ENCODE measurements around the gene GOT1. TPM values are rescaled to one million over a fixed set of nuclear protein-coding genes. Genes with fewer than 3 reads are reported as not detected.

Gene GOT1
- polyA plus RNA-seq, 4 donors = 23.5 to 105 (median 72.0) TPM

DNA sequence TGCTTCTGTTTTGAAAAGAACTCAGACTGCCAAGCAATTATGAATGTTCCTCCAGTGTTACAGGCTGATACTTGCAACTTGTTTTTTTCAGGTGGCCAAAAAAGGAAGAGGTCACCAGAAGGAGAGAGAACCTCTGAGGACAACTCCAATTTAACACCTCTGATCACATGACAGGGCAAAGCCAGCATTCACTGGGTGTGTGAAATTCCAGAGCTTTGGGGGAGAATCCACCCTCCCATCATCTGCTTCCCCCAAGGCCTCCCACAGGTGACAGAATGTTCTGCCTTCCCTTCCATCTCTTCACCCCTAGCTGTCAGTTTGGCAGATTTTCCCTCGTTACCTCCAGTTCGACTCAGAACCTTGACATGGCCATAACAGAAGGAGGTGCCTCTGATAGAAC lies 39.1 kb downstream of the GOT1 start:
- FAIRE-seq (no peak), DNase-seq (no peak)
- H3K27ac ChIP-seq (ENCODE audit: low read depth in 1 of 3, low read length in 2 of 3) = no peak overlapping the region
- no peaks in the 10 kb centered on the region for H3K27me3 ChIP-seq (ENCODE audit: control insufficient read depth in 3 of 3, insufficient read depth in 3 of 3, low read length in 3 of 3)
- H3K4me3 ChIP-seq (ENCODE audit: low read depth in 1 of 3, low read length in 3 of 3) = no peak overlapping the region
- H3K4me1 ChIP-seq (ENCODE audit: control insufficient read depth in 3 of 3, insufficient read depth in 2 of 3, low read depth in 1 of 3, low read length in 2 of 3) = no peaks in the 10 kb centered on the region
- H3K36me3 ChIP-seq (ENCODE audit: control insufficient read depth in 3 of 3, insufficient read depth in 2 of 3, low read depth in 1 of 3, low read length in 3 of 3) = peaks cover 6 to 9% (median 8%) of the 10 kb centered on the region in 3 donors
- 79 to 96% (median 94%) methylated on average over 2 of the region's 2 CpGs for WGBS, 3 donors
- no peaks in the 10 kb centered on the region for H3K9me3 ChIP-seq (ENCODE audit: control insufficient read depth in 2 of 2, insufficient read depth in 1 of 2, low read depth in 1 of 2, low read length in 1 of 2)

- no peak for DNase-seq
- 69 to 80% (median 71%) methylated on average over 9 of the region's 9 CpGs for WGBS, 3 donors
- Histone ChIP-seq H3K4me1 (ENCODE audit: control insufficient read depth in 3 of 3, insufficient read depth in 2 of 3, low read depth in 1 of 3, low read length in 2 of 3) (no peaks in the 10 kb centered on the region), H3K27me3 (ENCODE audit: control insufficient read depth in 3 of 3, insufficient read depth in 3 of 3, low read length in 3 of 3) (no peaks in the 10 kb centered on the region), H3K27ac (ENCODE audit: low read depth in 1 of 3, low read length in 2 of 3) (no peak overlapping the region), H3K4me3 (ENCODE audit: low read depth in 1 of 3, low read length in 3 of 3) (no peak overlapping the region), H3K36me3 (ENCODE audit: control insufficient read depth in 3 of 3, insufficient read depth in 2 of 3, low read depth in 1 of 3, low read length in 3 of 3) (peaks cover 0 to 6% (median 5%) of the 10 kb centered on the region in 3 donors), H3K9me3 (ENCODE audit: control insufficient read depth in 2 of 2, insufficient read depth in 1 of 2, low read depth in 1 of 2, low read length in 1 of 2) (no peaks in the 10 kb centered on the region)
- no peak for FAIRE-seq
Measured at GRCh38 chr10:99389729-99390480, 40.5 kb downstream of the GOT1 start.

DNA sequence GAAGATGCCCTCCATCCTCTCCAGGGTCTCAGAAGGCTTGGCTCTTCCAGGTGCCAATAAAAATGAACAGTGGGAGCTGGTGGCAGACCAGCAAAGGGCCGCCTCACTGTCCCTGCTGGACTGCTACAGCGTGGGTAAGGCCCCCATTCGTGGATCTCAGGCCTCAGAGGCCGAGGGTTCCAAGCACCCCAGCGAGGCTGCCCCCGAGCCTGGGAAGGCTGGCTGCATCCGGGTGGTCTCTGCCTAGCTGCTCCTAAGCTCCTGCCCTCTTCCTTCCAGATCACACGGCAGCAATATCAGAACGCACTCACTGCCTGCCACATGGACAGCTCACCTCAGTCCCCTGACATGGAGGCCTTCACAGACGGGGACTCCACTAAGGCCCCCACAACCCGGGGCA lies 42.9 kb downstream of the GOT1 start:
- peaks cover 0 to 3% (median 0%) of the 10 kb centered on the region in 3 donors for H3K27me3 ChIP-seq (ENCODE audit: control insufficient read depth in 3 of 3, insufficient read depth in 3 of 3, low read length in 3 of 3)
- H3K9me3 ChIP-seq (ENCODE audit: control insufficient read depth in 2 of 2, insufficient read depth in 1 of 2, low read depth in 1 of 2, low read length in 1 of 2) = no peaks in the 10 kb centered on the region
- no peaks in the 10 kb centered on the region for H3K4me1 ChIP-seq (ENCODE audit: control insufficient read depth in 3 of 3, insufficient read depth in 2 of 3, low read depth in 1 of 3, low read length in 2 of 3)
- H3K36me3 ChIP-seq (ENCODE audit: control insufficient read depth in 3 of 3, insufficient read depth in 2 of 3, low read depth in 1 of 3, low read length in 3 of 3) = no peaks in the 10 kb centered on the region
- 84 to 88% (median 85%) methylated on average over 11 of the region's 11 CpGs for WGBS, 3 donors
- no peak overlapping the region for H3K4me3 ChIP-seq (ENCODE audit: low read depth in 1 of 3, low read length in 3 of 3)
- no peak for FAIRE-seq
- DNase-seq = no peak
- no peak overlapping the region for H3K27ac ChIP-seq (ENCODE audit: low read depth in 1 of 3, low read length in 2 of 3)

DNA sequence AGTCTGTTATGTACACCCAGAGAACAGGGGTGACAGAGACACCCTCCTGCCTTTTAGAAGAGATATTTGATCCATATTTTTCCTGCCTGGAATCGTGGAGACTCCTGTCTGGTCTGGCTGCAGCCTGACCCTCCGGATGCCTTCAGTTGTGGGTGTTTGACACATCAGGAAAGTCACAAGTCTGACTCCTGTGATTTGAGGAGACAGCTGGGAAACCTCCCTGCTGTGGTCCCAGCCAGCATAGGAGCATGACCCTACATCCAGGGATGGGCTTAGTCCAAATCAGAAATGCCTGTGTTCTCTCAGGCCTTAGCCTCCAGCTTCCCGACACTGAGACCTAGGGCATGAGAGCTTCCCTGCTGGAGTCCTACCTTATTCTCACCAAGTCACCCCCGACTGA lies 43.4 kb downstream of the GOT1 start:
- DNase-seq (no peak), FAIRE-seq (no peak)
- H3K4me3 ChIP-seq (ENCODE audit: low read depth in 1 of 3, low read length in 3 of 3) = no peak overlapping the region
- no peaks in the 10 kb centered on the region for H3K36me3 ChIP-seq (ENCODE audit: control insufficient read depth in 3 of 3, insufficient read depth in 2 of 3, low read depth in 1 of 3, low read length in 3 of 3)
- no peak overlapping the region for H3K27ac ChIP-seq (ENCODE audit: low read depth in 1 of 3, low read length in 2 of 3)
- WGBS, 3 donors = 73 to 84% (median 78%) methylated on average over 4 of the region's 4 CpGs
- H3K27me3 ChIP-seq (ENCODE audit: control insufficient read depth in 3 of 3, insufficient read depth in 3 of 3, low read length in 3 of 3) = peaks cover 0 to 3% (median 0%) of the 10 kb centered on the region in 3 donors
- no peaks in the 10 kb centered on the region for H3K4me1 ChIP-seq (ENCODE audit: control insufficient read depth in 3 of 3, insufficient read depth in 2 of 3, low read depth in 1 of 3, low read length in 2 of 3)
- H3K9me3 ChIP-seq (ENCODE audit: control insufficient read depth in 2 of 2, insufficient read depth in 1 of 2, low read depth in 1 of 2, low read length in 1 of 2) = no peaks in the 10 kb centered on the region

DNA sequence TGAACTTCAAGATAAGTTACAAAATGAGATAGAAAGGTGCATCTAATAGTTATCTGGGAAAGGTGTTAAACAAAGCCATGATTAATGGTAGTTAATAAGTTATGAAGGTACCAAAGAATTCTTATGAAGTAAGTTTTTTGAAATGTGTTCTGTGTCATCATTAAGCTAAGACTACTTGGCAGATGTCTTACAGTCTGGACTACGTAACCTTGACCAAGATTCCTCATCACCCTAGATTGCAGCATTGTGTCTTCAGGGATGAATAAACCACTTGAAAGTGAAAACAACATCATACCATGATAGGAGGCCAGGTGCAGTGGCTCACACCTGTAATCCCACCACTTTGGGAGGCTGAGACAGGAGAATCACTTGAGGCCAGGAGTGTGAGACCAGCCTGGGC lies 48.2 kb downstream of the GOT1 start:
- no peak overlapping the region for H3K27ac ChIP-seq (ENCODE audit: low read depth in 1 of 3, low read length in 2 of 3)
- no peaks in the 10 kb centered on the region for H3K9me3 ChIP-seq (ENCODE audit: control insufficient read depth in 2 of 2, insufficient read depth in 1 of 2, low read depth in 1 of 2, low read length in 1 of 2)
- 67 to 73% (median 69%) methylated on average over 1 of the region's 1 CpG for WGBS, 3 donors
- no peaks in the 10 kb centered on the region for H3K36me3 ChIP-seq (ENCODE audit: control insufficient read depth in 3 of 3, insufficient read depth in 2 of 3, low read depth in 1 of 3, low read length in 3 of 3)
- DNase-seq (no peak), FAIRE-seq (no peak)
- peaks cover 0 to 4% (median 0%) of the 10 kb centered on the region in 3 donors for H3K27me3 ChIP-seq (ENCODE audit: control insufficient read depth in 3 of 3, insufficient read depth in 3 of 3, low read length in 3 of 3)
- no peak overlapping the region for H3K4me3 ChIP-seq (ENCODE audit: low read depth in 1 of 3, low read length in 3 of 3)
- H3K4me1 ChIP-seq (ENCODE audit: control insufficient read depth in 3 of 3, insufficient read depth in 2 of 3, low read depth in 1 of 3, low read length in 2 of 3) = no peaks in the 10 kb centered on the region

DNA sequence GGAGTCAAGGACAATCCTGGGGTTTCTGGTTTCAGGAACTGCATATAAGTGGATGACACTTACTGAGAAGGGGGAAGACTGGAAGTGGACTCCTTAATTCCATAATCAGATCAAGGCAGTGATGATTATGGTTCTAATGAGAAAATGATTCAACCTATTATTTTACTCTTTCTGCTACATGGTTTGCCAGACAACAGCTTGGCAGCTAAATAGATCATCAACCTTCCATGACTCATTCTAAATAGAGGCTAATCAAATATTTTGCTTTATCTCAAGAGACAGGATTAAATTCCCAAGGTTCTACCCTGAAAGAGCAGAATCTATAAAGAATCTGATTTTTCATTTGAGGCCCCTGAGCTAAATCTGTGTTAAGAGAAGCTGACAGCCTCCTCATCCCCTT lies 55.0 kb downstream of the GOT1 start:
- H3K4me1 ChIP-seq (ENCODE audit: control insufficient read depth in 3 of 3, insufficient read depth in 2 of 3, low read depth in 1 of 3, low read length in 2 of 3) = no peaks in the 10 kb centered on the region
- H3K4me3 ChIP-seq (ENCODE audit: low read depth in 1 of 3, low read length in 3 of 3) = no peak overlapping the region
- no peaks in the 10 kb centered on the region for H3K36me3 ChIP-seq (ENCODE audit: control insufficient read depth in 3 of 3, insufficient read depth in 2 of 3, low read depth in 1 of 3, low read length in 3 of 3)
- FAIRE-seq = no peak
- H3K27ac ChIP-seq (ENCODE audit: low read depth in 1 of 3, low read length in 2 of 3) = no peak overlapping the region
- no peaks in the 10 kb centered on the region for H3K9me3 ChIP-seq (ENCODE audit: control insufficient read depth in 2 of 2, insufficient read depth in 1 of 2, low read depth in 1 of 2, low read length in 1 of 2)
- H3K27me3 ChIP-seq (ENCODE audit: control insufficient read depth in 3 of 3, insufficient read depth in 3 of 3, low read length in 3 of 3) = peaks cover 0 to 3% (median 2%) of the 10 kb centered on the region in 3 donors
- no peak for DNase-seq

- DNase-seq = no peak
- 66 to 72% (median 69%) methylated on average over 3 of the region's 3 CpGs for WGBS, 3 donors
- H3K4me1 ChIP-seq (ENCODE audit: control insufficient read depth in 3 of 3, insufficient read depth in 2 of 3, low read depth in 1 of 3, low read length in 2 of 3) = no peaks in the 10 kb centered on the region
- no peak overlapping the region for H3K27ac ChIP-seq (ENCODE audit: low read depth in 1 of 3, low read length in 2 of 3)
- peaks cover 2 to 7% (median 3%) of the 10 kb centered on the region in 3 donors for H3K27me3 ChIP-seq (ENCODE audit: control insufficient read depth in 3 of 3, insufficient read depth in 3 of 3, low read length in 3 of 3)
- FAIRE-seq = no peak
- no peak overlapping the region for H3K4me3 ChIP-seq (ENCODE audit: low read depth in 1 of 3, low read length in 3 of 3)
- no peaks in the 10 kb centered on the region for H3K9me3 ChIP-seq (ENCODE audit: control insufficient read depth in 2 of 2, insufficient read depth in 1 of 2, low read depth in 1 of 2, low read length in 1 of 2)
- no peaks in the 10 kb centered on the region for H3K36me3 ChIP-seq (ENCODE audit: control insufficient read depth in 3 of 3, insufficient read depth in 2 of 3, low read depth in 1 of 3, low read length in 3 of 3)
Measured at GRCh38 chr10:99374972-99375371, 55.5 kb downstream of the GOT1 start.

GRCh38 chr10:99374526-99374925 lies 55.9 kb downstream of the GOT1 start:
- H3K27ac ChIP-seq (ENCODE audit: low read depth in 1 of 3, low read length in 2 of 3) = no peak overlapping the region
- FAIRE-seq (no peak), DNase-seq (no peak)
- WGBS, 3 donors = 49 to 71% (median 51%) methylated on average over 2 of the region's 2 CpGs
- H3K27me3 ChIP-seq (ENCODE audit: control insufficient read depth in 3 of 3, insufficient read depth in 3 of 3, low read length in 3 of 3) = peaks cover 2 to 7% (median 3%) of the 10 kb centered on the region in 3 donors
- no peaks in the 10 kb centered on the region for H3K36me3 ChIP-seq (ENCODE audit: control insufficient read depth in 3 of 3, insufficient read depth in 2 of 3, low read depth in 1 of 3, low read length in 3 of 3)
- no peaks in the 10 kb centered on the region for H3K9me3 ChIP-seq (ENCODE audit: control insufficient read depth in 2 of 2, insufficient read depth in 1 of 2, low read depth in 1 of 2, low read length in 1 of 2)
- no peaks in the 10 kb centered on the region for H3K4me1 ChIP-seq (ENCODE audit: control insufficient read depth in 3 of 3, insufficient read depth in 2 of 3, low read depth in 1 of 3, low read length in 2 of 3)
- no peak overlapping the region for H3K4me3 ChIP-seq (ENCODE audit: low read depth in 1 of 3, low read length in 3 of 3)
